ENCODE measurements around the gene CDH4. TPM values are rescaled to one million over a fixed set of nuclear protein-coding genes. Genes with fewer than 3 reads are reported as not detected.

The CDH4 gene
- total and polyA plus RNA-seq, 9 of the 15 experiments (the other 6 are each of a cell fraction or from before 2014, with no cell fraction given), result 0.04 TPM; not detected in 8

DNA sequence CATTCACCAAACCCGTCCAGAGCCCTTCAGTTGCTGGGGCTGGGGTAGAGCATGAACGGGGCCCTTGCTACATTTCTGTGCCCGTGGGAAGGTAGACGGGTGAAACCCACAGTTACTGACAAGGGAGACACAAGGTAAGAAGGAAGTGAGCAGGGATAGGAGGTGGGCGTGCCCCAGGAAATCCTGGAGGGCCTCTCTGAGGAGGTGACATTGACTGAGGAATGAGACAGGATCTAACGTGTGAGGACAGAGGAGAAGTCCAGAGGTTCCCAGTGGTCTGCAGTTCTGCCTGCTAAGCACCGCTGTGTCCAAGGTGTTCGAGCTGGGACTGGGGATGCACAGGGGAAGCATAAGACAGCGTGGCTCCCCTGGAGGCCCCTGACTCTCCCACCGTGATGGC, 378.8 kb downstream of the CDH4 start:
- no peaks in the 10 kb centered on the region for H3K9me1 ChIP-seq (ENCODE audit: control insufficient read depth, insufficient read depth, low read length)
- H2AFZ ChIP-seq (ENCODE audit: low read depth, low read length), result no peak overlapping the region
- in situ Hi-C loops (cut with MboI) (no loop called here), intact Hi-C loops (cut with micrococcal nuclease) (no loop called here)
- H3K4me2 ChIP-seq (ENCODE audit: insufficient read depth, low read length), result no peak overlapping the region
- peak in 1 of 4 experiments; percentile 15 for DNase-seq (ENCODE audit: extremely low read depth in 1 of 4, low spot score in 3 of 4)
- H3K79me2 ChIP-seq (ENCODE audit: control insufficient read depth, insufficient read depth, low read length), result no peaks in the 10 kb centered on the region
- H3K9ac ChIP-seq (ENCODE audit: insufficient read depth in 1 of 2, low read depth in 2 of 2, low read length in 2 of 2), result no peak overlapping the region
- H3K4me3 ChIP-seq, result no peak overlapping the region
- no peak for FAIRE-seq
- no peak for ATAC-seq
- no peaks in the 10 kb centered on the region for H3K36me3 ChIP-seq (ENCODE audit: control insufficient read depth, insufficient read depth, low read length)
- no peaks in the 10 kb centered on the region; the same call in none of the 2 replicates for H4K20me1 ChIP-seq (replicated peaks; ENCODE audit: control insufficient read depth, insufficient read depth, low read length)
- POLR2A ChIA-PET, result no interaction called here
- peaks cover 15 to 65% of the 10 kb centered on the region in 2 experiments; a peak in 4 of 5 replicates for H3K27me3 ChIP-seq (ENCODE audit: control insufficient read depth in 2 of 2, insufficient read depth in 2 of 2, low read length in 2 of 2)
- WGBS (ENCODE audit: insufficient coverage, low coverage, missing lambda C conversion rate), result 0% methylated on average over 10 of the region's 10 CpGs
- H3K4me1 ChIP-seq (replicated peaks in 1 of 2; ENCODE audit: control insufficient read depth in 2 of 2, insufficient read depth in 2 of 2, low read length in 2 of 2), result no peaks in the 10 kb centered on the region
- peak; percentile 96 for TF ChIP-seq ZFP36 (IDR thresholded peaks at IDR 0.05; ENCODE audit: low read depth, low read length, partially characterized antibody)
- no peak for TF ChIP-seq HNRNPUL1 (IDR thresholded peaks at IDR 0.05; ENCODE audit: low read length)
- no peak for TF ChIP-seq EZH2 (IDR thresholded peaks at IDR 0.05; ENCODE audit: borderline replicate concordance, low read depth, low read length)
- no peak for TF ChIP-seq OTX1 (CRISPR knock-in tag; IDR thresholded peaks at IDR 0.05)
- TF ChIP-seq SMC3 (conservative IDR thresholded peaks at IDR 0.05; ENCODE audit: insufficient read depth, low read depth, low read length), result no peak
- peak; percentile 54 for TF ChIP-seq RBM25 (IDR thresholded peaks at IDR 0.05; ENCODE audit: low read depth, low read length, severe bottlenecking)
- no peak for TF ChIP-seq MEF2D (tag; conservative IDR thresholded peaks at IDR 0.05; ENCODE audit: low read depth)
- no peak for TF ChIP-seq ZSCAN29 (IDR thresholded peaks at IDR 0.05)
- no peak for TF ChIP-seq E2F3 (CRISPR knock-in tag; IDR thresholded peaks at IDR 0.05)
- no peak for TF ChIP-seq TAF9B (IDR thresholded peaks at IDR 0.05; ENCODE audit: partially characterized antibody)
- CTCF ChIA-PET (ENCODE audit: low intra/inter-chr PET ratio), result no interaction called here
- no peaks in the 10 kb centered on the region for H3K9me3 ChIP-seq (replicated peaks; ENCODE audit: control insufficient read depth, insufficient read depth, low read depth, low read length)
- H3K27ac ChIP-seq (ENCODE audit: extremely low read depth, low read depth, low read length), result no peak overlapping the region
- BruUV-seq (replicated peaks), result no TSS peak
